Measurements from ENCODE around the gene NF2. TPM values are rescaled to one million over a fixed set of nuclear protein-coding genes. Genes with fewer than 3 reads are reported as not detected.

NF2 gene
- total and polyA plus RNA-seq, 2 of the 8 experiments (the other 6 are each of a cell fraction or from before 2014, with no cell fraction given), result 17.6 to 53.6 TPM

- FAIRE-seq, result no peak
- Histone ChIP-seq H3K4me1 (replicated peaks in 1 of 4; ENCODE audit: control insufficient read depth in 3 of 4, insufficient read depth in 4 of 4, low read length in 3 of 4) (no peaks in the 10 kb centered on the region), H2AK5ac (ENCODE audit: low read depth, low read length) (no peak overlapping the region), H3K9ac (replicated peaks in 1 of 4; ENCODE audit: extremely low read depth in 1 of 4, low read depth in 3 of 4, low read length in 3 of 4) (no peak overlapping the region), H3K9me3 (ENCODE audit: insufficient read depth in 2 of 2, low read depth in 1 of 2, low read length in 1 of 2) (no peaks in the 10 kb centered on the region), H3K4ac (replicated peaks; ENCODE audit: insufficient read length, low read depth, low read length) (no peak overlapping the region), H3K14ac (ENCODE audit: insufficient read length) (no peak overlapping the region), H2BK5ac (ENCODE audit: low read depth, low read length) (no peak overlapping the region), H4K8ac (ENCODE audit: extremely low read depth, insufficient read depth, low read length) (no peak overlapping the region), H4K20me1 (replicated peaks in 1 of 2; ENCODE audit: control insufficient read depth in 1 of 2, insufficient read depth in 2 of 2, low read length in 2 of 2) (peaks cover 0 to 4% of the 10 kb centered on the region in 2 experiments), H3K23me2 (ENCODE audit: low read depth, low read length) (no peaks in the 10 kb centered on the region), H3K79me1 (ENCODE audit: low read depth, low read length) (no peaks in the 10 kb centered on the region; the same call in 1 of the 2 replicates), H3K27me3 (replicated peaks in 1 of 4; ENCODE audit: control insufficient read depth in 3 of 4, extremely low read depth in 1 of 4, insufficient read depth in 3 of 4, low read length in 3 of 4) (peaks cover 0 to 2% (median 0%) of the 10 kb centered on the region in 4 experiments; a peak in 2 of 7 replicates), H3K18ac (ENCODE audit: extremely low read depth, low read length) (no peak overlapping the region), H3K4me2 (ENCODE audit: insufficient read depth in 1 of 2, low read depth in 2 of 2, low read length in 2 of 2) (no peak overlapping the region), H3K27ac (ENCODE audit: low read depth, low read length) (no peak overlapping the region), H4K5ac (ENCODE audit: insufficient read length, low read depth, low read length) (no peak overlapping the region), H2BK20ac (ENCODE audit: low read length) (no peak overlapping the region), H3K79me2 (ENCODE audit: control insufficient read depth in 1 of 2, insufficient read depth in 2 of 2, low read length in 2 of 2) (no peaks in the 10 kb centered on the region), H3K56ac (replicated peaks; ENCODE audit: insufficient read length, low read depth, low read length) (no peak overlapping the region), H2BK120ac (replicated peaks; ENCODE audit: low read depth, low read length) (no peak overlapping the region), H3K36me3 (ENCODE audit: control insufficient read depth in 2 of 4, insufficient read depth in 4 of 4, low read length in 3 of 4) (no peaks in the 10 kb centered on the region), H2BK15ac (ENCODE audit: low read length) (no peak overlapping the region), H2AFZ (ENCODE audit: low read length) (no peak overlapping the region), H4K91ac (replicated peaks; ENCODE audit: insufficient read length, low read length) (no peak overlapping the region), H3K23ac (ENCODE audit: insufficient read length) (no peak overlapping the region), H3K4me3 (ENCODE audit: extremely low read depth in 1 of 4, insufficient read depth in 2 of 4, low read depth in 3 of 4, low read length in 4 of 4) (no peak overlapping the region), H2BK12ac (ENCODE audit: low read depth, low read length) (no peak overlapping the region)
- no peak for DNase-seq (ENCODE audit: low read depth in 1 of 2, low spot score in 2 of 2)
- CTCF ChIA-PET (ENCODE audit: partially characterized antibody), result interaction anchor here (0.6 to 3.0 kb wide), 4 partner anchors 88 to 628 kb away, joined by 3 to 13 read pairs (median 3); no protein-coding TSS in a partner anchor
- TF ChIP-seq POLR2A (IDR thresholded peaks at IDR 0.05; ENCODE audit: control extremely low read depth in 1 of 2, low read depth in 2 of 2, low read length in 2 of 2) (no peak), NANOG (IDR thresholded peaks at IDR 0.05; ENCODE audit: insufficient read depth, low read depth, low read length, poor library complexity, severe bottlenecking) (no peak), SIRT6 (IDR thresholded peaks at IDR 0.05; ENCODE audit: low read length) (no peak), SP1 (IDR thresholded peaks at IDR 0.05; ENCODE audit: low read depth, low read length) (no peak), TAF1 (IDR thresholded peaks at IDR 0.05; ENCODE audit: low read depth, low read length) (no peak), SP4 (IDR thresholded peaks at IDR 0.05; ENCODE audit: low read length) (no peak), SP2 (IDR thresholded peaks at IDR 0.05; ENCODE audit: low read length) (no peak), RBBP5 (IDR thresholded peaks at IDR 0.05; ENCODE audit: borderline replicate concordance, low read depth, low read length) (no peak), MAFK (IDR thresholded peaks at IDR 0.05; ENCODE audit: low read depth, low read length) (no peak), BACH1 (IDR thresholded peaks at IDR 0.05; ENCODE audit: low read length) (no peak), CREB1 (IDR thresholded peaks at IDR 0.05) (no peak)
- WGBS, 2 experiments (ENCODE audit: extremely low coverage in 1 of 2, insufficient coverage in 1 of 2, insufficient read length in 1 of 2, insufficient replicate concordance in 2 of 2, low coverage in 1 of 2, low lambda C conversion rate in 2 of 2, missing lambda C conversion rate in 1 of 2), result 84% methylated on average over 8 of the region's 8 CpGs; no CpG with 5 or more reads in 1 of the 2 experiments
- POLR2A ChIA-PET (ENCODE audit: partially characterized antibody), result no interaction called here
Observed at GRCh38 chr22:29713156-29713727, 109.8 kb downstream of the NF2 start.
